Fibroblast of lung (primary cell): Measurements from ENCODE around the gene GUCY2C. TPM values are rescaled to one million over a fixed set of nuclear protein-coding genes. Genes with fewer than 3 reads are reported as not detected.

Experiments used
- DNase-seq, 2 donors: peaks; one replicate each; pipeline versions ENCODE4 v3.0.0 to v3.0.0-alpha.2; 2010; ENCODE audit warnings: low read depth in 2 of 2
- H2AFZ ChIP-seq: 2 replicates; pipeline ENCODE4 v1.5.1; 2012; ENCODE audit warnings: low read length, control low read depth, inconsistent platforms
- H3K27ac ChIP-seq: 2 replicates; pipeline ENCODE4 v1.5.1; 2011; ENCODE audit warnings: low read length, control low read depth; ENCODE audit not compliant: insufficient read depth
- H3K27me3 ChIP-seq: 2 replicates; pipeline ENCODE4 v1.5.1; 2011; ENCODE audit warnings: mild to moderate bottlenecking, low read length; ENCODE audit not compliant: control insufficient read depth, insufficient read depth
- H3K36me3 ChIP-seq: 2 replicates; pipeline ENCODE4 v1.5.1; 2011; ENCODE audit warnings: low read length; ENCODE audit not compliant: control insufficient read depth, insufficient read depth
- H3K4me1 ChIP-seq: 2 replicates; pipeline ENCODE4 v1.5.1; 2011; ENCODE audit warnings: low read length; ENCODE audit not compliant: control insufficient read depth, insufficient read depth; ENCODE audit errors: extremely low read depth
- H3K4me2 ChIP-seq: 2 replicates; pipeline ENCODE4 v1.5.1; 2011; ENCODE audit warnings: low read length, control low read depth; ENCODE audit not compliant: insufficient read depth; ENCODE audit errors: extremely low read depth
- H3K4me3 ChIP-seq, 4 experiments: fragments of 200-600 bp in 1 of 4; sonication (generic) in 1 of 4; replicated peaks in 1 of 4; 2 replicates each; pipeline ENCODE4 v1.5.1; 2011 to 2016; ENCODE audit warnings: low read length in 4 of 4, low read depth in 3 of 4, mild to moderate bottlenecking in 3 of 4, control low read depth in 2 of 4, inconsistent platforms in 1 of 4, mixed read lengths in 1 of 4; ENCODE audit not compliant: insufficient read depth in 1 of 4; ENCODE audit errors: control extremely low read depth in 1 of 4
- H3K79me2 ChIP-seq: 2 replicates; pipeline ENCODE4 v1.5.1; 2012; ENCODE audit warnings: mild to moderate bottlenecking, low read length, inconsistent platforms; ENCODE audit not compliant: control insufficient read depth, insufficient read depth
- H3K9ac ChIP-seq: 2 replicates; pipeline ENCODE4 v1.5.1; 2011; ENCODE audit warnings: mild to moderate bottlenecking, low read length, control low read depth; ENCODE audit not compliant: insufficient read depth
- H3K9me3 ChIP-seq: 2 replicates; pipeline ENCODE4 v1.5.1; 2012; ENCODE audit warnings: low read depth, low read length; ENCODE audit not compliant: control insufficient read depth, insufficient read depth
- H4K20me1 ChIP-seq: 2 replicates; pipeline ENCODE4 v1.5.1; 2011; ENCODE audit warnings: low read length; ENCODE audit not compliant: control insufficient read depth, insufficient read depth; ENCODE audit errors: extremely low read depth
- CTCF ChIP-seq, 2 donors: IDR thresholded peaks in 1 of 2; conservative IDR thresholded peaks in 1 of 2; 1 replicate in 1 of 2; 2 replicates in 1 of 2; pipeline ENCODE4 v1.5.1; 2011 to 2012; ENCODE audit warnings: low read length in 2 of 2, control low read depth in 1 of 2, inconsistent platforms in 1 of 2, low read depth in 1 of 2, mild to moderate bottlenecking in 1 of 2
- EZH2 ChIP-seq: IDR thresholded peaks from 2 replicates; pipeline ENCODE4 v1.5.1; 2012; ENCODE audit warnings: low read length, control low read depth, mild to moderate bottlenecking; ENCODE audit errors: missing control alignments
- polyA plus RNA-seq, 2 donors: library from polyadenylated mRNA; depleted of rRNA in 1 of 2; stranded (reverse) in 1 of 2; unstranded in 1 of 2; fragments of >200 nt; gene quantifications; 2 replicates each; pipeline ENCODE4 v1.2.1, GENCODE V29; 2011 to 2012; ENCODE audit warnings: missing spikeins in 1 of 2
- total RNA-seq: library from RNA; depleted of rRNA; stranded (reverse); fragments of >200 nt; gene quantifications from 2 replicates; pipeline ENCODE4 v1.2.1, GENCODE V29; 2014

Gene GUCY2C
- total and polyA plus RNA-seq, 2 donors (not counting 1 experiment from before 2014, with no cell fraction given), result 0.02 TPM; not detected in 1

- TF ChIP-seq CTCF (conservative IDR thresholded peaks at IDR 0.05 in 1 of 2, IDR thresholded peaks at IDR 0.05 in 1 of 2; ENCODE audit: low read depth in 1 of 2, low read length in 2 of 2), result no peak
- no peak for TF ChIP-seq EZH2
- Histone ChIP-seq H3K36me3 (no peaks in the 10 kb centered on the region), H3K27me3 (no peaks in the 10 kb centered on the region)
Measured at GRCh38 chr12:14601692-14602478, 94.5 kb downstream of the GUCY2C start.

GRCh38 chr12:14597480-14597879 is 98.9 kb downstream of the GUCY2C start:
- Histone ChIP-seq H3K36me3 (no peaks in the 10 kb centered on the region), H3K4me1 (no peaks in the 10 kb centered on the region), H3K27me3 (no peaks in the 10 kb centered on the region), H3K27ac (no peak overlapping the region), H3K9me3 (no peaks in the 10 kb centered on the region), H3K9ac (no peak overlapping the region), H2AFZ (no peak overlapping the region), H3K4me3 (no peak overlapping the region), H3K4me2 (no peak overlapping the region), H4K20me1 (no peaks in the 10 kb centered on the region), H3K79me2 (no peaks in the 10 kb centered on the region)
- no peak for DNase-seq
- TF ChIP-seq CTCF (conservative IDR thresholded peaks at IDR 0.05 in 1 of 2, IDR thresholded peaks at IDR 0.05 in 1 of 2; ENCODE audit: low read depth in 1 of 2, low read length in 2 of 2) (no peak), EZH2 (no peak)

More at GRCh38 chr12:14601692-14602478, 94.5 kb downstream of the GUCY2C start:
- Histone ChIP-seq H3K9me3 (no peaks in the 10 kb centered on the region), H3K4me3 (no peak overlapping the region), H3K4me2 (no peak overlapping the region), H3K27ac (no peak overlapping the region), H3K4me1 (no peaks in the 10 kb centered on the region), H3K9ac (no peak overlapping the region), H3K79me2 (no peaks in the 10 kb centered on the region), H2AFZ (no peak overlapping the region), H4K20me1 (no peaks in the 10 kb centered on the region)
- no peak for DNase-seq

GRCh38 chr12:14591719-14592118 is 104.7 kb downstream of the GUCY2C start:
- no peaks in the 10 kb centered on the region for H3K36me3 ChIP-seq
- no peaks in the 10 kb centered on the region for H4K20me1 ChIP-seq
- H2AFZ ChIP-seq, result no peak overlapping the region
- no peak overlapping the region for H3K4me2 ChIP-seq
- no peak overlapping the region for H3K27ac ChIP-seq
- H3K79me2 ChIP-seq, result no peaks in the 10 kb centered on the region
- H3K4me3 ChIP-seq, result no peak overlapping the region
- no peaks in the 10 kb centered on the region for H3K4me1 ChIP-seq
- DNase-seq, result no peak
- no peaks in the 10 kb centered on the region for H3K27me3 ChIP-seq
- H3K9me3 ChIP-seq, result no peaks in the 10 kb centered on the region
- TF ChIP-seq CTCF (conservative IDR thresholded peaks at IDR 0.05 in 1 of 2, IDR thresholded peaks at IDR 0.05 in 1 of 2; ENCODE audit: low read depth in 1 of 2, low read length in 2 of 2) (no peak), EZH2 (no peak)
- H3K9ac ChIP-seq, result no peak overlapping the region
